Fibroblast of skin of scalp (primary cell): ENCODE results near the gene ARHGAP23.
"Not testable (repeated sequence)": the region's sequence is repeated elsewhere in the genome, so short reads cannot be mapped to it uniquely, and the experiment has no call there.

Experiments
- DNase-seq: peaks from one replicate; pipeline ENCODE4 v3.0.0-alpha.2; 2013

The ARHGAP23 gene

DNA sequence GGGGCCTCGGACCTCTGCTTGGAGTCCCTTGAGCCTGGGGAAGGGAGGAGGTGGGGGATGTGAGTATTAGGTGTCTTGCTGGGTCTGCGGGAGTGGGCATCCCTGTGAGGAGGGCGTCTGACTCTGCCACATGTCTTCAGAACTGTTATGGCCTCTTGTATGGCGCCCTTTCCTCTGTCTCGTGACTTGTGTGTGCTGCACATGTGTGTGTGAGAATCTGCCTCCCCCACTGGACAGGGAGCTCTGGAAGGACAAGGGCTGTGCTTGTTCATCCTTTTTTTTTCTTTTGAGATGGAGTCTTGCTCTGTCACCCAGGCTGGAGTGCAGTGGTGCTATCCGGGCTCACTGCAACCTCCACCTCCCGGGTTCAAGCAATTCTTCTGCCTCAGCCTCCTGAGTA, 33.4 kb downstream of the ARHGAP23 start:
- DNase-seq = no peak

DNA sequence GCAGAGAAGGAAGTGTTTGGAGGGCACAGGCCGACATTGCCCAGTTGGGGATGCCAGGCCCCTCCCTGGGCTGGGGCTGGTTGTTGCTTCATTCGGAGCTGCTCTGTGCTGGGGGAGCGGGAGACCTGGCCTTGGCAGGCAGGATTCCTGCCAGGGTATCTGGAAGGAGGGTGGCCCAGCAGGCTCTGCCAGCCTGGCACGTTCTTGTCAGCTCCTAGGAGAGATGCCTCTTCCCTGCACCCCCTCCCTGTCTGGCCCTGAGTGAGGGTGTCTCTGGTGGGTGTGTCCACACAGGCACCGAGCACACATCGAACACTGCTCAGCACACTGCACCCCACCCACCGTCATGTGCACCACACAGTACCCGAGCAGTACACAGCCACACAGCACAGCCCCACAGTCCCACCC, 35.2 kb downstream of the ARHGAP23 start:
- no peak for DNase-seq

DNA sequence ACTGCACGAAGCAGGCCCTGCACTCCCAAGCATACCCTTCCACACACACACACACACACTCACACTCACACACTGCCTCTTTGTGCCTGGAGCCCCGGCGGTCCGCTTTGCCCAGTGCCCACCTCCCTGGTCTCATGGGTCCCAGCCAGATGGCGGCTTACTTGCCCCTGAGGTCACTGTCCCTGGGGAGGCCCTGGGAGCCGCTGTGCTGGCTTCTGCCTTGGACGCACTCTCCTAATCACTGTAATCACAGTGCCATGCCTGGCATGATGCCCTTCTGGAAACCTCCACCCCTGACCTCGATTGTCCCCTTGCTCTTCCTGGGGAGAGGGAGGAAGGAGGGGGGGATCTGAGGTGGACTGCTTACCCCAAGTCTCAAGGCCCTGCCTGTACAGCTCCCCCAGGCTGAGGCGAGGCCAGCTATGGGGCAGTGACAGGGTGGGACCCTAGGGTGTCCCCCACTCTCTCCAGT, 36.0 kb downstream of the ARHGAP23 start:
- DNase-seq = peak; percentile 69

DNA sequence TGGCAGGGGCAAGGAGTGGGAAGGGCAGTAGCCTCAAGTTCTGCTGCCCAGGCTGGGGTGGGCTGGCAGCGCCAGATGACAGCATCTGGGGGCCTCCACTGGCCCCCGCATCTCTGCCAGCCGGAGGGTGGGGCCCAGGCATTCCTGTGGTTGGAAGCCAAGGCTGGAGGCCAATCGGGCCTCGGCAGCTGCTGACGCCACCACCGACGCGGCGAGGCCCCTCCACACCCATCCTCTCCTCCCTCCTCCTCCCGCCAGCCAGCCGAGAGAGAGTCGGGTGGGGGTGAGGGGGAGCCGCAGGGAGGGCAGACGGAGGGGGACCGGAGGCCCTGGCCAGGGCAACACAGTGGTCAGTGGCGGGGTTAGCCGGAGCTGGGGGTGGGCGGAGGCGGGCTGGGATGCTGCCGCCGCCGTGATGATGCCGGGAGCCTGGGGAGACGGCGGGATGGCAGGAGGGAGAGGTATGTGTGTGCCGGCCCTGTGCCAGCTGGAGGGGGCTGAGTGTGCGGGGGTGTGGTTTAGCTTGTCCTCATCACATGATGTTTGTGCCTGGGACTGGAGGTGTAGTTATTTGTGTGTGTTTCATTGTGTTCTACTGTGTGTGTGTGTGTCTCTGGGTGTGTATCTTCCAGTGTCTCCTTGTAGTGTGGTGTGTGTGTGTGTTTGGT, 36.6 kb downstream of the ARHGAP23 start:
- peak; percentile 96 for DNase-seq

DNA sequence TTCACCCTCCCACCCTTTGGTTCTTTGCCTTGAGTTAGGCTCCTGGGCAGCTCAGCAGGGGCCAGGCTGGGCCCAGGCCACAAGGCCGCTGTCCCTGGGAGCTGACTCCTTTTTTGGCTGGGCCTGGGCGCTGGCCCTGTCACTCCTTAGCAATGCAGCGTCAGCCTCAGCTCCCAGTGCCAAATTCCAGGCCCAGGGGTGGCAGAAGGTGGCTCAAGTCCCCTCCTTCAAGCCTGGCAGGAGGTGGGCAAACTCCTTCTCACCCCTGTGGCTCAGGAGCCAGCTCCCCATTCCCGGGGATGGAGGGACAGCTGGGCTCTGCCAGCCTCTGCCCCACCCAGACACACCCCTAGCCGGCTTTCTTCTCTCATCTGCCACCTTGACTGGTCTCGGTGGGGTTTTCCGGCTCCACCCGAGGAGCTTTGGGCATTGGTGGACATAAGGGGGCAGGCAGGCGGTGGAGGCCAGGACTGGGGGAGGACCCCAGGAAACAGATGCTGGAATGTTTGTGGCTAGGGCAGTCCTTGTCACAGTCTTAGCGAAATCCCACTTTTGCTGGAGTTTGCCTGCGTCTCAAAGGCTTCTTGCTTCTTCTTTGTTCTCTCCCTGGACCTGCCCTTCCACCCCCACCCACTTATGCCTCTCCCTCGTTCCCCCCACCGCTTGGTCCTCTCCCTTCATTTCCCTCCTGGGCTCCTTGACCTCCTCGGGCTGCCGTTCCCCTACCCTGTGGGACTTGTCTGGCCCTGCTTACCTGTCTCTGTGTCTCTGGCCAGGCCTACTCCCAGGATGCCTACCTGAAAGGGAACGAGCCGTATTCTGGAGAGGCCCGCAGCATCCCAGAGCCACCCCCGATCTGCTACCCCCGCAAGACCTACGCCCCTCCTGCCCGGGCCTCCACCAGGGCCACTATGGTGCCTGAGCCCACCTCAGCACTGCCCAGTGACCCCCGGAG, 37.4 kb downstream of the ARHGAP23 start:
- peak; percentile 83 for DNase-seq

DNA sequence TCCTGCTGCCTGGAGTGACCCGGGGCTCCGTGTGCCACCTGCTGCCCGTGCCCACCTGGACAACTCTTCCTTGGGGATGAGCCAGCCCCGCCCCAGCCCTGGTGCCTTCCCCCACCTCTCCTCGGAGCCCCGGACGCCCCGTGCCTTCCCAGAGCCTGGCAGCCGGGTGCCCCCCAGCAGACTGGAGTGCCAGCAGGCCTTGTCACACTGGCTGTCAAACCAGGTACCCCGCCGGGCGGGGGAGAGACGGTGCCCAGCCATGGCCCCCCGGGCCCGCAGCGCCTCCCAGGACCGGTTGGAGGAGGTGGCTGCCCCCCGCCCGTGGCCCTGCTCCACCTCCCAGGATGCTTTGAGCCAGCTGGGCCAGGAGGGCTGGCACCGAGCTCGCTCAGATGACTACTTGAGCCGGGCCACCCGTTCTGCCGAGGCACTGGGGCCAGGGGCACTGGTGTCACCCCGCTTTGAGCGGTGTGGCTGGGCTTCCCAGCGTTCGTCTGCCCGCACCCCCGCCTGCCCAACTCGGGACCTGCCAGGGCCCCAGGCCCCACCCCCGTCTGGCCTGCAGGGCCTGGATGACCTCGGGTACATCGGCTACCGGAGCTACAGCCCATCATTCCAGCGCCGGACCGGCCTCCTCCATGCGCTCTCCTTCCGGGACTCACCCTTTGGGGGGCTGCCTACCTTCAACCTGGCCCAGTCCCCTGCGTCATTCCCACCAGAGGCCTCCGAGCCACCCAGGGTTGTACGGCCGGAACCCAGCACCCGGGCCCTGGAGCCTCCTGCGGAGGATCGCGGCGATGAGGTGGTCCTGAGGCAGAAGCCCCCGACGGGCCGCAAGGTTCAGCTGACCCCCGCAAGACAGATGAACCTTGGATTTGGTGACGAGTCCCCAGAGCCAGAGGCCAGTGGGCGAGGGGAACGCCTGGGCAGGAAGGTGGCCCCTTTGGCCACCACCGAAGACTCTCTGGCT, 38.4 kb downstream of the ARHGAP23 start:
- no peak for DNase-seq

DNA sequence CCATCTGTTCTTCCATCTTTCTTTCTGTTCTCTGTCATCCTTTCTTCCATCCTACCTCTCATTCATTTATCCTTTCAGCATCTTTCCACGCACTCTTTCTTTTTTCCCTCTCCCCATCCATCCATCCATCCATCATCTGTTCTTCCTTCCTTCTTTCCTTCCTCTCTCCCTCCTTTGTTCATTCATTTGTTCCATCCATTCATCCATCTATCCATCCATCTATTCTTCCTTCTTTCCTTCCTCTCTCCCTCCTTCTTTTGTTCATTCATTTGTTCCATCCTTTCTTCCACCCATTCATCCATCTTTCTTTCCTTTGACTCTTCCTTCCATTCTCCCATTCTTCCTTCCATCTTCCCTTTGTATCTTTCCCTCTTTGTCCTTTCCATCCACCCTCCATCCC, 39.2 kb downstream of the ARHGAP23 start:
- DNase-seq = no peak

DNA sequence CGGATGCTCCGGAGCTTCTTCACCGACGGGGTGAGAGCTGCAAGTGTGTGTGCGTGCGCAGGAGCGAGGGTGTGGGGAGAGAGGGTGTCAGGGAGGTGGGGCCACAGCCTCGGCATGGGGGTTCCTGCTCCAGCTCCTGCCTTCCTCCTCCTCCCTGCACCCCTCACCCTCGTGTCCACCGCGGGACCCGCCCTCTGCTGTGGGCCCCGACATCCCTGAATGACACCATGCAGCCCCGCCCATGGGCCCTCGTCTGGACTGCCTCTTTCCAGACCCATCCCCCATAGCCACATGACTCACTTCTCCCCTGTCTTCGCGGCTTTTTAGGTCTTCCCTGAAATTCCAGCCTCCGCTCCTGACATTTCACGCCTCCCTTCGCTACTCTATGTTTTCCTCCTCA, 41.6 kb downstream of the ARHGAP23 start:
- DNase-seq = peak; percentile 83

DNA sequence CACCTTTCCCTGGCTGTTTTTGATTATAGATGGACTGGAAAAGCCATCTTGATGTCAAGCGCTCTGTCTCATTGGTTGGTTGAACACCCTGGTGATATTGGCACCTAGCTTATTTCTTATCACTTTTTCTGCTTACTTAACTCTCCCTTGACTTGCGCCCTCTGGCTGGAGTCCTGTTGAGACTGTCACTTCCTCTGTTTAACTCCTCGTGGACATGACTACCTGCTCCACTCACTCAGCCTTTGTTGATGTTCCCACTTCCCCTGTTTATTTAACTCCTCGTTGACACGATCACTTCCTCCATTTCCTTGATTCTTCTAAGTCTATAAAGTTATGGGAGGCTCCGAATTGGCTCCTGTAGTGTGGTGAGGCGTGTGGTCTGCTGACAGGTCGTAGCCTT, 43.0 kb downstream of the ARHGAP23 start:
- not testable (repeated sequence) for DNase-seq

DNA sequence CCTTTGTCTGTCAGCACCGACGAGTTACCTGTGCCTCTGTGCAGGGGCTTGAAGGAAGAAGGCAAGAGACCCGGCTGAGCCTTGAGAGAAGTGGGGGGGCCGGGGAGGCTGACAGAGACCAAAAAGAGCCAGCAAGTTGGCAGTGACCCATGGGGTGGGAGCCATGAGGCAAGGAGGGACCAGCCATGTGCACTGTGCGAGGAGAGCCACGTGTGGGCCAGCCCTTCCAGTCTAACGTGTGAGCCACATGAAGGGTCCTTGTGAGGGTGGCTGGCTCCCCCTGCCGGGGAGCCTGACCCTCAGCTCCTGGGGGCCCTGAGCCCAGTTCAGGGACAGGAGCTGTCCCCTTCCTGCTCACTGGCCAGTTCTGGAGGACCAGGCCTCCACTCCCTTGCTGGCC, 46.4 kb downstream of the ARHGAP23 start:
- peak; percentile 61 for DNase-seq

DNA sequence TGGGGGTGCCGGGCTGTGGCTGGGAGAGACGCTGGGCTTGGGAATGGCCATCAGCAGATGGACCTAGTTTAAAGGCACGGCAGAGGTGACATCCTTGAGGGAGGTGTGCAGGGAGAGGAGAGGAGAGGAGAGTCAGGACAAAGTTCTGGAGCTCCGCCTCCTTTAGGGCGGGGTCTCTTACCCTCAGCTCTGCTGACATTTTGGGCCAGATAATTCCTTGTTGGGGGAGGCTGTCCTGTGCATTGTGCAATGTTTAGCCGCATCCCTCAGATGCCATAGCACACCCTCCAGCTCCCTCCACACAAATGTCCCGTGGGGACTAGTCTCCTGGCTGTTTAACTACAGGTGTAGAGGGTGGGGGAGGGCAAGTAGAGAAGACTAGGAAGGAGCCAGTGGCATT, 48.3 kb downstream of the ARHGAP23 start:
- DNase-seq = no peak

DNA sequence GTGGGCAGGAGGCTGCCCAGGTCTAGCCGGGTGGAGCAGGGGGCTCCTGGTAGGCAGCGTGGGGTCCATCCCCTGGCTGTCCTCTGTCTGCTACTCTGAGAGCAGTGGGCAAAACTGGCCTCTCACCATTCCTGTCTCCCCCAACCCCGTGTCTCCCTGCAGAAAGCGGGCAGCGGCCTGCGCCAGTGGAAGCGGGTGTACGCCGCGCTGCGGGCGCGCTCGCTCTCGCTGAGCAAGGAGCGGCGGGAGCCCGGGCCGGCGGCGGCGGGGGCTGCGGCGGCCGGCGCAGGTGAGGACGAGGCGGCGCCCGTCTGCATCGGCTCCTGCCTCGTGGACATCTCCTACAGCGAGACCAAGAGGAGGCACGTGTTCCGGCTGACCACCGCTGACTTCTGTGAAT, 49.2 kb downstream of the ARHGAP23 start:
- not testable (repeated sequence) for DNase-seq

DNA sequence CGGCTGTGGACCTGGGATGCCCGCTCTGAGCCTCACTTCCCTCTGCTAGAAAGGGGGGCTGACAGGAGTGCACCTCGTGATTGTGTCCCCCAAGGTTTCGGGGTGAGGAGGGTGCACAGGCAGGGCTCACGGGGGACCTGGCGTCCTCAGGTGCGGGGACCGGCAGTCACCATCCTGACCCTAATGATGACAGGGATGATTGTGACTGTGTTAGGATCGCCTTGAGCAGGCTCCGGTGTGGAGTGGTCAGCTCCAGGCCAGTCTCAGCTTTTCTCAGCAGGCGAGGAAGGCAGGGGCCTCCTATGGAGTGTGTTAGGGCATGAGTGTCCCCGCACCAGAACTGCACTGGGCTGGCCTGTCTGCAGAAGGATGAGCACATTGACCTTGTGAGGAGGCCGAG, 49.7 kb downstream of the ARHGAP23 start:
- DNase-seq = not testable (repeated sequence)

DNA sequence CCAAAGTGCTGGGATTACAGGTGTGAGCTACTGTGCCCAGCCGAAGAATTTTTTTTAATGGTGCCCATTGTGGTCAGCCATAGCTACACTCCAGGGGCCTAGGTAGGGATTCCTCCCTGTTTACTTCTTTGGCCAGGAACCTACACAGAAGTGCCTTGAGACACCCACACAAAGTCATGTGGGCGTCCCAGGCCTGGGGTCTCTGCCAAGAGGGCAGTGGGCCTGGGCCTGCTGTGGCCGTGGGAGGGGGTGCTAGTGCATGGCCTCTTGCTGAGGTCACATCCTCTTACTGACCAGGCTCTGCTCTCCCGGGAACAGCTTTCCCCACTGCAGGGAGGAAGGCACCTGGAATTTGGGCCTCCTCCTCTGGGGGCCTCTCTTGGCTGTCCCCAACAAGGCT, 50.4 kb downstream of the ARHGAP23 start:
- DNase-seq = not testable (repeated sequence)

DNA sequence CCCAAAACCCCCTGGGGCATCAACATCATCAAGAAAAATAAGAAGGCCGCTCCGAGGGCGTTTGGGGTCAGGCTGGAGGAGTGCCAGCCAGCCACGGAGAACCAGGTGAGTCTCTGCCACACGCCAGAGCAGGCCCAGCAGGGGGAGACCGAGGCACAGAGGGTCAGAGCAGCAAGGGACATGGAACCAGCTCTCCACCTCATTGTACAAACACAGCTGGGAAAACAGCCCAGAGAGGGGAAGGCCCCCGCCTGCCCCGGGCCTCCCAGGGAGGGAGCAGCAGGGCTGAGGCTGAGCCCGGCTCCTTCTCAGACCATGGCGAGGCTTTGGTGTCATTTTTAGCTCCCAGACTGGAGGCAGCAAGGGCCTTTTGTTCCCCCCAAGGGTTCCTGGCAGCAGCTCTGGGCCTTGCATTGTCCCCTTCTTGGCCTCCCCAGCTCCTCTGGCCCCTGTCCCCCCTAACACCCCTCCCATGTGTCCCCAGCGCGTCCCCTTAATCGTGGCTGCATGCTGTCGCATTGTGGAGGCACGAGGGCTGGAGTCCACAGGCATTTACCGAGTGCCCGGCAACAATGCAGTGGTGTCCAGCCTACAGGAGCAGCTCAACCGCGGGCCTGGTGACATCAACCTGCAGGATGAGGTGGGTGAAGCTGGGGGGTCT, 53.9 kb downstream of the ARHGAP23 start:
- DNase-seq = not testable (repeated sequence)

DNA sequence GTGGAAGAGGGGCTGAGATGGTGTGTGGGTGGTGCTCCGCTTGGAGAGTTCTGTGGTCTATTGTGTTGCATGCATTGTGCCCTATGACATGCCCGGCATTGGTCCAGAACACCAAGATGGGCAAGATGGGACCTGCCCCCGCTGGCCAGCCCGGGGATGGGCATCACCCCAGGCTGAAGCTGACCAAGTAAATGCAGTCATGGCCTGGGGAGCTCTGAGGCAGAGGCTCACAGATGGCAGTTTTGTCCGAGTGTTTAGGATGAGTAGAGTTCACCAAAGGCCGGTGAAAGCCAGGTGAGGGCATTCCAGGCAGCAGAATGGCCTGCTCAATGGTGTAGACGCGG, 54.4 kb downstream of the ARHGAP23 start:
- not testable (repeated sequence) for DNase-seq

DNA sequence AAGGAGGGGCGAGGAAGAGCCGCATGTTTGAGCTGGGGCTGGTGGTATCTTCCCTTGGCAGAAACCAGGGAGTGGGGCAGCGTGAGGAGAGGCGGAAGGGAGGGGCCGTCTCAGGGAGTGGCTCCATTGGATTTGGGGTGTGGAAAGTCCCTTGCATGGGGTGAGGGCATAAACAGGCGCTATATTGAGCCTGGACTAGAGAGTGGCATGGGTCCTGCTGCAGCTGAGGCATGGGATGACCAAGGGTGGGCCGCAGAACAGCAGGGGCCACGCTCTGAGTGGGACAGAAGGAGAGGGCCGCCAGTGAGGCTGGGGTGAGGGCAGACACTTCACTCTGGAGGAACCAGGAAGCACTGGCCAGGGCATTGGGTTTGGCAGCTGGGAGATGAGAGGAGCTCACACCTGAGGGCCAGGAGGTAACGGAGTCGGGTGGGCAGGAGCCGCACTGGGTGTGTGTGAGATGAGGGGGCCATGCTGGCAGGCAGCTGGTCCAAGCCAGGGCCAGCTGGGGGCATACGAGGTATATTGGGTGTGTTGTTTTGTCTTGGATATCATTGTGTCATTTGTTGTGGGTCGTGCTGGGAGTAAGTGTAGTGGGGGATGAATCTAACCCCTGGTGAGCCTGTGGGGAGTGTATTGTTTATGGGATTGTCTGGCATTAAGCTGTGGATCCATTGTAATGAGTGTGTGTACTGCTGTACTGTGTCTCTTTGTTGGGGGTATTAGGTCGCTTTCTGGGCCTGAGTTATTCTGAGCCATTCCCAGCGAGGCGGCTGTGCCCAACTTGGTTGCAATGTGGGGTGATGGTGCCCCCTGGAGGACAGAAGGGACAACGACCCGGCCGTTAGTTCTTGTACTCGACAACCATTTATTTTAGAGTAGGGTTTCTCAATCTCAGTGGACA, 56.2 kb downstream of the ARHGAP23 start:
- peak; percentile 83 for DNase-seq

DNA sequence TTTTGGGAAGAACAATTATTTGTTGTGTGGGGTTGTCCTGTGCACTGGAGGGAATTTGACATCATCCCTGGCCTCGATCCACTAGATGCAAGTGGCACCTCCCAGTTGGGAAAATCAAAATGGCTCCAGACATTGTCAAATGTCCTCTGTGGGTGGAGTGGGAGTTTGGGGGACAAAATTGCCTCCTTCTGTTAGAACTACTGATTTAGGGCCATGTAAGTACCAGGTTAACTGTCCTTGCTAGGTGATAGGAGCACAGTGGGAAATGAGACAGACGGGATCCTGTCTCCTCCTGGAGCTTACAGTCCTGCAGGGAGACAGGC, 56.8 kb downstream of the ARHGAP23 start:
- DNase-seq = no peak

DNA sequence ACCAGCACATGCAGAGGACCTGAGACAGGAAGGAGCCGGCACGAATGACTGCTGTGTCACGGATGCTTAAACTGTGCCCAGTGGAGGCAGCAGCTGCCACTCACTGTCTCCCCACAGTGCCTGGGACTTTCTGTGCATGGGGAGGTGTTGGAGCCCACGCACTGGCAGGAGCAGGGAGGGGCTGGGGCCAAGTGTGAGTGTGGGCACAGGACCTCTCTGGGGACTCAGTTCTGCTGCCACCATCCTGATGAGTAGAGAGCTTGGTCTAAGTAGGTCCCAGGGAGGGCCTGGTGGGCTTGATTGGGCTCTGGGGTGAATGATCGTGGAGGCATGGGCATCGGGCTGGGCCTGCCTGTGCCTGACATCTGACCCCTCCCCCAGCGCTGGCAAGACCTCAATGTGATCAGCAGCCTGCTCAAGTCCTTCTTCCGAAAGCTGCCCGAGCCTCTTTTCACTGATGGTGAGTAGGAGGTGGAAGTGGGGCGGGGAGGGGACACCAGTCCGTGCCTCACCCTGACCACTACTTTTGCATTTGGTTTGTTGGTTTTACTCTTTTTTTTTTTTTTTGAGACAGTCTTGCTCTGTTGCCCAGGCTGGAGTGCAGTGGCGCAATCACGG, 57.5 kb downstream of the ARHGAP23 start:
- not testable (repeated sequence) for DNase-seq

DNA sequence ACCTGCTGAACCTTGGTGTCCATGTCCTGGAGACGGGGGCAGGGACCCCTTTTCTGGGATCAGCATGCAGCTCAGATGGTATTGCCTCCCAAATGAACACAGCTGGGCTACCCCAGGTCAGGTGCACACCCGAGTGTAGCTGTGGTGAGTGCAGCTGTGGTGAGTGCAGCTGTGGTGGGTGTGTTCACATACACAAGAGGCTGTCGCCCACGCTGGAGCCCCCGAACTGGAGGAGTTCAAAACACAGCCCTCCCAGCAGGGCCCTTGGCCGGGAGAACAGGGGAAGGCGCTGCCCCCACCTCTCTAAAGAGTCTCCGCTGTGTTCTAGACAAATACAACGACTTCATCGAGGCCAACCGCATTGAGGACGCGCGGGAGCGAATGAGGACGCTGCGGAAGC, 61.5 kb downstream of the ARHGAP23 start:
- not testable (repeated sequence) for DNase-seq
